PFSK-1 (cell line): ENCODE data around the gene SLC25A44.

Experiments
- FOXP2 ChIP-seq: optimal IDR thresholded peaks from 2 replicates; pipeline ENCODE3; 2011; ENCODE audit warnings: borderline replicate concordance, control low read depth, inconsistent platforms; ENCODE audit not compliant: insufficient read depth; ENCODE audit errors: extremely low read length, extremely low read depth
- POLR2AphosphoS5 ChIP-seq: IDR thresholded peaks from 2 replicates; pipeline ENCODE4 v1.6.1; 2012; ENCODE audit warnings: low read depth, mild to moderate bottlenecking, control low read depth, low read length, moderate library complexity
- SIN3A ChIP-seq: IDR thresholded peaks from 2 replicates; pipeline ENCODE4 v1.6.1; 2012; ENCODE audit warnings: mild to moderate bottlenecking, low read length, moderate library complexity, borderline replicate concordance; ENCODE audit not compliant: insufficient read depth
- TAF1 ChIP-seq: IDR thresholded peaks from 2 replicates; pipeline ENCODE4 v1.6.1; 2012; ENCODE audit warnings: low read length, control low read depth, borderline replicate concordance; ENCODE audit not compliant: insufficient read depth
- TF ChIP-seq, protein P1 (sequence below), 2 experiments: IDR thresholded peaks; 2 replicates each; pipeline versions ENCODE4 v1.6.1 to v1.8.0; 2011 to 2012; ENCODE audit warnings: low read depth in 2 of 2, low read length in 2 of 2, control low read depth in 1 of 2, inconsistent platforms in 1 of 2, mild to moderate bottlenecking in 1 of 2, moderate library complexity in 1 of 2; ENCODE audit not compliant: insufficient read depth in 1 of 2

SLC25A44 gene

DNA sequence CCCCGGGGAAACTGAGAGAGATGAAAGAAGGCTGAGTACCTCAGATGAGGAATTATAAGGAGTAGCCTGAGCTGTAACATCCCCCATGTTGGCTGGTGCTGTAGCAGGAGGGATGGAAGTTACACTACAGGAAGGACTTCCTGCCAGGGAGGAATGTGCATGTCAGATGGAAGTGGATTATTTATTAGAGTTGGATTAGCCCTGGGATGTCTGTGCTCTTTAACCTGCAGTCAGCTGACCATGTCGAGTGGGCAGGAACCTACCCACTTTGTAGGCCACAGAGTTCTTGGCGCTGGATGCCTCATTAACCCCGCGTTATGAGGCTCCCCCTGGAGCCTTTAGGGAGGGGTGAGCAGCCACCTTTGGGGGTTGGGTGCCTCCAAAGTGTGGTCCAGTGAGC lies 41.3 kb upstream of the SLC25A44 start:
- TF ChIP-seq FOXP2 (no peak), TAF1 (no peak), POLR2AphosphoS5 (no peak), SIN3A (no peak)
- TF ChIP-seq, protein P1, sequence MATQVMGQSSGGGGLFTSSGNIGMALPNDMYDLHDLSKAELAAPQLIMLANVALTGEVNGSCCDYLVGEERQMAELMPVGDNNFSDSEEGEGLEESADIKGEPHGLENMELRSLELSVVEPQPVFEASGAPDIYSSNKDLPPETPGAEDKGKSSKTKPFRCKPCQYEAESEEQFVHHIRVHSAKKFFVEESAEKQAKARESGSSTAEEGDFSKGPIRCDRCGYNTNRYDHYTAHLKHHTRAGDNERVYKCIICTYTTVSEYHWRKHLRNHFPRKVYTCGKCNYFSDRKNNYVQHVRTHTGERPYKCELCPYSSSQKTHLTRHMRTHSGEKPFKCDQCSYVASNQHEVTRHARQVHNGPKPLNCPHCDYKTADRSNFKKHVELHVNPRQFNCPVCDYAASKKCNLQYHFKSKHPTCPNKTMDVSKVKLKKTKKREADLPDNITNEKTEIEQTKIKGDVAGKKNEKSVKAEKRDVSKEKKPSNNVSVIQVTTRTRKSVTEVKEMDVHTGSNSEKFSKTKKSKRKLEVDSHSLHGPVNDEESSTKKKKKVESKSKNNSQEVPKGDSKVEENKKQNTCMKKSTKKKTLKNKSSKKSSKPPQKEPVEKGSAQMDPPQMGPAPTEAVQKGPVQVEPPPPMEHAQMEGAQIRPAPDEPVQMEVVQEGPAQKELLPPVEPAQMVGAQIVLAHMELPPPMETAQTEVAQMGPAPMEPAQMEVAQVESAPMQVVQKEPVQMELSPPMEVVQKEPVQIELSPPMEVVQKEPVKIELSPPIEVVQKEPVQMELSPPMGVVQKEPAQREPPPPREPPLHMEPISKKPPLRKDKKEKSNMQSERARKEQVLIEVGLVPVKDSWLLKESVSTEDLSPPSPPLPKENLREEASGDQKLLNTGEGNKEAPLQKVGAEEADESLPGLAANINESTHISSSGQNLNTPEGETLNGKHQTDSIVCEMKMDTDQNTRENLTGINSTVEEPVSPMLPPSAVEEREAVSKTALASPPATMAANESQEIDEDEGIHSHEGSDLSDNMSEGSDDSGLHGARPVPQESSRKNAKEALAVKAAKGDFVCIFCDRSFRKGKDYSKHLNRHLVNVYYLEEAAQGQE (IDR thresholded peaks at IDR 0.05; ENCODE audit: insufficient read depth in 1 of 2, low read depth in 2 of 2, low read length in 2 of 2), result no peak

DNA sequence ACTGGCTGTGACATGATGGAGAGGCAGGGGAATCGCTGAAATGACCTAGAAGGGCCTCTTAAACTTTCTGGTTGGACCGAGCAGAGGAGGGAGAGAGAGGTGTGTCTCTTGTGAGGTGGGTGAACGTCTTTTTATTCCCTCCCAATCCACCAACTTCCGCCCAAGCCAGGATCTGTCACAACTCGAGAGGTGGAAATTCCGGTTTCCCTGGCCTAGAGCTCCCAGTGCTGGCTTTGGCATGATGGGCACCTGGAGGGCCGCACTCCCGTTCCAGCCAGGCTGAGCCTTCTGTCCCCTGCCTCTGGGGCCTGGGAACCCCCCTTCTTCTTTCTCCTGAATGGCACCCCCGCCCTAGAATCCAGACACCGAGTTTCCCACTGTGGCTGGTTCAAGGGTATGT lies 40.5 kb upstream of the SLC25A44 start, which contains the start of gene SEMA4A:
Gene SEMA4A, plus strand, starts transcription at position 224 of the 400 bp plus-strand sequence. CDS start 994 bp downstream, outside the sequence.
- TF ChIP-seq, protein P1 (IDR thresholded peaks at IDR 0.05; ENCODE audit: insufficient read depth in 1 of 2, low read depth in 2 of 2, low read length in 2 of 2), result no peak
- no peak for TF ChIP-seq FOXP2
- no peak for TF ChIP-seq SIN3A
- TF ChIP-seq POLR2AphosphoS5, result no peak
- TF ChIP-seq TAF1, result no peak

DNA sequence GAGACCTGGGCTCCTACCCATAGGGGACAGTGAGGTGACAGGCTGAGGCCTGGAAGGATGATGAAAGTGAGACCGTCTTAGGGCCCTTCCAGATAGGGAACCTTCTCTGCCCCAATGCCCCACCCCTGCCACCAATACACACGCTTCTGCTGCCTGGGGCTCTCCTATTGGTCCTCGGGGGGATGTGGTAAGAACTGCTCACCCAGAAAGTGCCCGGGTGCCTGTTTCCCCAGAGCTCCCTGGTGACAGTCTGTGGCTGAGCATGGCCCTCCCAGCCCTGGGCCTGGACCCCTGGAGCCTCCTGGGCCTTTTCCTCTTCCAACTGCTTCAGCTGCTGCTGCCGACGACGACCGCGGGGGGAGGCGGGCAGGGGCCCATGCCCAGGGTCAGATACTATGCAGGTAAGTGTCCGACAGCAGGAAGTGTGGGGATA lies 39.6 kb upstream of the SLC25A44 start:
- TF ChIP-seq, protein P1 (IDR thresholded peaks at IDR 0.05; ENCODE audit: insufficient read depth in 1 of 2, low read depth in 2 of 2, low read length in 2 of 2), result no peak
- TF ChIP-seq POLR2AphosphoS5 (no peak), FOXP2 (no peak), TAF1 (no peak), SIN3A (no peak)

DNA sequence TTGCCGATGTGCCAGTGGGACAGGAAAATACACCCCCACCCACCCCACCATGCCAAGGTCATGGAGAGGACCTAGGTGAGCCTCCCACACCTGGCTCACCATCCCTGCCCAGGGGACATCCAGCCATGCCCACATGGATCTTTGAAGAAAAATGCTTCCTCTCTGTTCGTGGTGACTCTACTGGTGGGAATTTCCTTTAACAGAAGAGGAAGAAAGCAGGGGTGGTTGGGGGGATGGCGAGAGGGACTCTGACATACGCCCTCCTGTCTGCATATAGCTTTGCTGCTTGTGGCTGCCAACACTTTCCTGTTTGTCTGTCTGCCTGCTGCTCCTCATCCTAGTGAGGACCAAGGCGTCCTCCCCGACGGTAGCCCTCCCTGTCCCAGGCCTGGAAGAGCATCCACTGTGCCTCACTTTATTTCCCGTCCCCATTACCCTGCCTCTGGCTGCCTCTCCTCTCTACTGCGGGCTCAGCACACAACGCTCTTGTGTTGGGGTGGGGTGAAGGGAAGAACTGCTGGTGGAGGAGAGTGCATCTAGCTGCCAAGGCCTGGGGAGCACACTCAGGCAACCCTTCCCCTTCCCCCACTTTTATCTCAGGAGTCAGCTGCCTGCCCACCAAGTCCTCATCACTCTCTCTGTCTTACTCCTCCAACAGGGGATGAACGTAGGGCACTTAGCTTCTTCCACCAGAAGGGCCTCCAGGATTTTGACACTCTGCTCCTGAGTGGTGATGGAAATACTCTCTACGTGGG lies 38.0 kb upstream of the SLC25A44 start:
- TF ChIP-seq SIN3A, result no peak
- no peak for TF ChIP-seq TAF1
- no peak for TF ChIP-seq POLR2AphosphoS5
- TF ChIP-seq, protein P1 (IDR thresholded peaks at IDR 0.05; ENCODE audit: insufficient read depth in 1 of 2, low read depth in 2 of 2, low read length in 2 of 2), result no peak
- TF ChIP-seq FOXP2, result no peak
